Measurements from ENCODE around the gene MT1M.
A peak's percentile ranks its signal among the peaks of the same experiment; 100 is the strongest.
"Not testable (repeated sequence)": the region's sequence is repeated elsewhere in the genome, so short reads cannot be mapped to it uniquely, and the experiment has no call there.

Gene MT1M

GRCh38 chr16:56653218-56653617 lies 20.8 kb downstream of the MT1M start:
- no peak for DNase-seq

DNA sequence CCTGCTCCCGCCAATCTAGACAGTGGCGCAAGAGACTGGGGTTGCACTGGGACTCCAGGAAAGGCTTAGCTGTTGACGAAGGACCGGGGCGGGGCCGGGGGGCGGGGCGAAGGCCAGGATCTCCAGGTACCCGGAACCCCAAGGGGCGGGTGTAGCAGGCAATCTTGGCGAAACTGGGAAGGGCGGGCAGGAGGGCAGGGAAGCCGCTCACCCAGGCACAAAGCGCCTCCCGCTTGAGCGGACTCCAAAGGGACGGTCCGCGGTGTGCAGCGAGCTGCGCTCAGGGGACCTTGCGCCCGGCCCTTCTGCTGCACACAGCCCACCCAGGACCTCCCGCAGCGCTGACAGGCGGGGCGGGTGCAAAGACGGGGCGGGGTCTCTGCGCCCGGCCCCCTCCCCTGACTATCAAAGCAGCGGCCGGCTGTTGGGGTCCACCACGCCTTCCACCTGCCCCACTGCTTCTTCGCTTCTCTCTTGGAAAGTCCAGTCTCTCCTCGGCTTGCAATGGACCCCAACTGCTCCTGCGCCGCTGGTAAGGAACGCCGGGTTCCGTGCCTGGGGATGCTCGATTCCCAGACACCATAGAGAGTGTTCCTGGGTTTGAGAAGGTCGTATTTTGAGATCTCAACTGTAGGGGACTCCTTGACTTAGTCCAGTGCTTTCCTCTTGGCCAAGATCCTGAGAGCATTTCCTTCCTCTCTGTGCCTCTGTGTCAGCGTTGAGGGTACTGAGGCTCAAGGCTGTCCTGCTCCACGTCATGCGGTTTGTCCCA lies 25.3 kb downstream of the MT1M start, which contains the start of gene MT1F:
Gene MT1F (plus strand): TSS at position 405 of the 772 bp plus-strand sequence. CDS start 100 bp downstream, at position 505.
- DNase-seq = peak; percentile 60

- DNase-seq = no peak
Observed at GRCh38 chr16:56658327-56658875, 25.9 kb downstream of the MT1M start.

DNA sequence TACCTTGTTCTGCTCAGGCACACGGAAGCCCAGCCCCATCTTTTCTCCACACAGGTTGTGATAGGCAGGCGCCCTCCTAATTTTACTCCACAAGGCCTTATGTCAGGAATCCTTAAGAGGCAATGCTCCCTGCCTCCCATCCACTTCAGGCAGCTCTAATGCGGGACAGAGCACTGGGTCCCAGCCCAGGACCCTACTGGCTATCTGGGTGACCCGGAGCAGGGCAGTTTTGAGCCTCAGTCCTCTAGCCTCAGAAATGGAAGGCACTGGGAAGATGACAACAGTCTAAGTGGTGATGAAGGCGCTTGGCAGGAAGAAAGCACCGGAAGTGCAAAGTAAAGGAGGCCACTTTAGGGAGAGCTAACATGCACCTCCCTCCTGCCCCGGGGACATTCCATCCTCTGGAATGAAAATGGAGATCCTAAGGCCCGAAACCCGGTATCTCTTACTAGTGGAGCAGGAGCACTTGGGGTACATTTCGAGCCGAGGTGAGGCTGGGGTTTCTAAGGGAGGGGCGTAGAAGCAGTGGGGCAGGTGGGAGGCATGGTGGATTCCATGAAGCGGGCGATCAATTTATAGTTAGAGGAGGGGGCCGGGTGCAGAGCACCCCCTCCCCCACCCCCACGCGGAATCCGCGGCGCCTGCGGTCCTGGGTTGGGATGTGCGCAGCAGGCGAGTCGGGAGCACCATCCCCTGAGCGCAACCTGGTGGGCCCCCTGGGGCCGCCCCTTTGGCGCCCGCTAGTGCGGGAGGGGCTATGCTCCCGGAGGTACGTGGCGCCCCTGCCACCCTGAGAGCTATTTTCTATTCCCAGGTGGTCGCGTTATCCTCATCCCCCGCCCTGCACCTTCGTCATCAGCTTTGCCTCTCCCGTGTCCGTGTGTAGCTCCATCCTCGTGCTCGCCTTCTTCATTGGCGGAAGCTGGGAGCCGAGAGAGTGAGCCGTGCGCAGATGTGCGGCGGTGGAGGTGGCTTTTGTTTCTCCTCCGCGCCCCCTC lies 30.2 kb downstream of the MT1M start:
- no peak for DNase-seq

DNA sequence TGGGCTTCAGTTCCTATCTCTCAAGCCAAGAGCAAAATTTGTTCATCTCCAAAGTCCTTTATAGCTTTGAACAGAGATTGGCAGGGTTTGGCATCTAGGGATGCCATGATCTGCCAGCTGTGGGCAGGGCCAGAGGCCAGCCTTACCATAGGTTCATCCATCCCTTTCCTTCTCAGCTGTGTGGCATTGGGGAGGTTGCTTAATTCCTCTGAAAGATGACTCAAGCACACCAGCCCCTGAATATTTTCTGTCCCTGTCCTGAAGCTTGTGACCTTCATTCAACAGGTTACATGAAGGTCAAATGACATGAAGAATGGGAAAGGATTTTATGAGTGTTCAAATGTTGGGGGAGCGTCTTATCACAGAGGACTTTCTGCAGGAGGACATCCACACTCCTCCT lies 32.0 kb downstream of the MT1M start:
- no peak for DNase-seq

DNA sequence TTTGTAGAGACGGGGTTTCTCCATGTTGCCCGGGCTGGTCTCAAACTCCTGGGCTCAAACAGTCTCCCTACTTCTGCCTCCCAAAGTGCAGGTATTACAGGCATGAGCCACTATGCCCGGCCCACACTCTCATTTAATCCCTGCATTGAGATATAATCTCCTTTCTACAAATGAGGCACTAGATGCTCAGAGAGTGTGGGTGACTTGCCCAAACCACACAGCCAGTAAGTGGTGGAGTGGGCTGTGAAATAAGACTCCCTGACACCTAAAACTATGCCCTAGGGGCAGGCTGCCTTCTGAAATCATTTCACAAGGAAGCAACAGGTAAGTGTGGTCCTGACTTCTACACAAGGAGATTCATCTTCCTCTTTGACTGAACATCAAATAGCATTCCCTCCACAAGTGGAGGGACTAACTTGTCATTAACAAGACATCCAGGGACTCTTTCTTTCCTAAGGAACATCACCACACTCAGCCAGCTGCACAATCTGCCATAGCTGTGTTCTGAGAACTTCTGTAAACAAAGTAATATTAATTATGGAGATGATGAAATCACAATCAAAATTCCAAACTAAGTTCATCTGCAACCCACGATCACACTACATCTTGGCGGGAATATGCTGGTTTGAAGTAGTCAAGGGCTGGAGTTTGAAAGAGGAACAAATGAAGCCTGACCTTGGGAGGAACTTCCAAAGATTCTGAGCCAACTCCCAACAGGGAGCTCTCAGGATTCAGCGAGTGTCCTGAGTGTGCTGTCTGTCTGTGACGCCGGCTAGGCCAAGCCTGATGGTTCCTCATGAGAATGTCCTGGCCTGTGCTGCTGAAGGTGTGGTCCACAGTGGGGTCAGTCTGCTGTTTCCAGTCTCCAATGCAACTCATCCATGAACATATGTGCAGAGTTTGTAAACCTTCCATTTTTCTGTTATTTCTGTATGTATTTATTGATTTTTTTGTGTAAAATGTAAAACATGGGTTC lies 33.1 kb downstream of the MT1M start:
- DNase-seq = not testable (repeated sequence)

GRCh38 chr16:56667581-56668571 lies 35.4 kb downstream of the MT1M start, which contains the start of gene MT1G:
TSS of gene MT1G (minus strand) at chr16:56668065. CDS start at chr16:56667993, 72 bp downstream.
- DNase-seq = no peak

DNA sequence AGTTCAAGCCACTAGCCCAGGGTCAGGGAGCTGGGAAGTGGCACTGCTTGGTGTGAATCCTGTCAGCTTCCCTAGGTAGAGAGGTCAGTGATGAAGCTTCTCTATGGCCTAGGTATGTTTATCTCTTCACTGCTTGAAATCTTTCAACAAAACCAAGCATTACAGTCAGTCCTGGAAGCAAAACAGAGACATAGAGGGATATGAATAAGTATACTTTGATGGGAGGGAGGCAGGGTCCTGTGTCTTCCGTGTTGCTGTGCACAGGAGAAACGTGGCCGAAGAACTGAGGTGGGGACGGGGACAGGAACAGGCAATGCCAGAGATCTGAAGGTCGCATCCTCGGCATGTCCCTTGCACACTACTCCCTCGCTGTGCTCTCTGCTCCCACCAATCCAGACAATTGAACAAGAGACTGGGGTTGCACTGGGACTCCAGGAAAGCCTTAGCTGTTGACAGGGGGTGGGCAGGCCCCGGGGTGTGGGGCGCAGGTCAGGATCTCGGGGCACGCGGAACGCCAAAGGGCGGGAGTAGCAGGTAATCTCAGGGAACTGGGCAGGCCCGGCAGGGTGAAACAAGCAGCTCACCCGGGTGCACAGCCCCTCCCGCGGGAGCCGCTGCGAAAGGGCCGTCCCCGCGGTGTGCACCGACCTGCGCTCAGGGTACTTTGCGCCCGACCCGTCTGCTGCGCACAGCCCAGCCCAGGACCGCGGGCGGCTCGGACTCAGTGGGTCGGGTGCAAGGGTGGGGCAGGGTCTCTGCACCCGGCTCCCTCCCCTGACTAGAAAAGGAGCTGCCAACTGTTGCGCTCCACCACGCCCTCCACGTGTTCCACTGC lies 36.8 kb downstream of the MT1M start, which contains the start of gene MT1H:
Gene MT1H (plus strand): TSS at position 810 of the 835 bp plus-strand sequence. CDS start 71 bp downstream, outside the sequence.
- DNase-seq = no peak

DNA sequence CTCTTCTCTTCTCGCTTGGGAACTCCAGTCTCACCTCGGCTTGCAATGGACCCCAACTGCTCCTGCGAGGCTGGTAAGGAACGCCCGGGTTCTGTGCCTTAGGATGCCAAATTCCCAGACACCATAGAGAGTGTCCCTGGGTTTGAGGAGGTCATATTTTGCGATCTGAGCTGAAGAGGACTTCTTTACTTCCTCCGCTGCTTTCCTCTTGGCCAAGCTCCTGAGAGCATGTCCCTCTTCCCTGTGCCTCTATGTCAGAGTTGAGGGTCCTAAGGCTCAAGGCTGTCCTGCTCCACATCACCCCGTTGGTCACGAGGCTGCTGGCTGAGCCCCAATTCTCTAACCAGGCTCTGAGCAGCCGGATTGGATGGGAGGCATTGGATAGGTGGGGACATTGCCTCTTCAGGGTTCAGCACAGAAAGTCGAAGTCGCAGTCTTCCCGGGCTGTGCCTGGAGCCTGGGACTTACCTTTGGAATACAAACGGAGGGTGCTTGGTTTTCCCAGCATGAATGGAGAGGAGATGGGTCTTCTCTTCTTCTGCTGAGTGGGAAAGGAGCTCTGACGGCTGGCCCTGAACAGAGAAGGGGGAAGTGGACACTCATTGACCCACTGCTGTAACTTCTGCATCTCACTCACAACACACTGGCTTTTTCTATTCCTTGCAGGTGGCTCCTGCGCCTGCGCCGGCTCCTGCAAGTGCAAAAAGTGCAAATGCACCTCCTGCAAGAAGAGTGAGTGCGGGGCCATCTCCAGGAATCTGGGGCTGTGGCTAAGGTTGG lies 37.6 kb downstream of the MT1M start:
- DNase-seq = no peak

DNA sequence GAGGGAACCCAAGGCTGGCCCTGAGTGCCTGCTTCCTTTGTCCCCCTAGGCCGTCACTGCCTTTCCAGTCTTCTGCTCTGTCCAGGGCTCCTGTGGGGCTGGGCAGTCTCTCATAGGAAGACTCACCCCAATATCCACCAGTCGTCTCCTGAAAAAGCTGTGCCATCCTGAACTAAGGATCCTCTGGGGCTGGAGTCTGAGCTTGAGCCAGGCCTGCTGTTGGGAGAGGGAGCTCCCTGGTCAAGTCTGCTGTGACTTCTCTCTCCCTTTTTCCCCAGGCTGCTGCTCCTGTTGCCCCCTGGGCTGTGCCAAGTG lies 38.1 kb downstream of the MT1M start:
- no peak for DNase-seq

- not testable (repeated sequence) for DNase-seq
Observed at GRCh38 chr16:56671691-56672090, 39.2 kb downstream of the MT1M start.

DNA sequence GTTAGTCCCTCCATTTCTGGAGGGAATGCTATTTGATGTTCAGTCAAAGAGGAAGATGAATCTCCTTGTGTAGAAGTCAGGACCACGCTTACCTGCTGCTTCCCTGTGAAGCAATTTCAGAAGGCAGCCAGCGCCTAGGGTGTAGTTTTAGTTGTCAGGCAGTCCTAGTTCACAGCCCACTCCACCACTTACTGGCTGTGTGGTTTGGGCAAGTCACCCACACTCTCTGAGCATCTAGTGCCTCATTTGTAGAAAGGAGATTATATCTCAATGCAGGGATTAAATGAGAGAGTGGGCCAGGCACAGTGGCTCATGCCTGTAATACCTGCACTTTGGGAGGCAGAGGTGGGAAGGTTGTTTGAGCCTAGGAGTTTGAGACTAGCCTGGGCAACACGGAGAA lies 39.7 kb downstream of the MT1M start:
- DNase-seq = not testable (repeated sequence)

- DNase-seq = no peak
Observed at GRCh38 chr16:56672761-56673536, 40.5 kb downstream of the MT1M start.

GRCh38 chr16:56673921-56674320 lies 41.5 kb downstream of the MT1M start:
- no peak for DNase-seq

GRCh38 chr16:56674570-56674969 lies 42.1 kb downstream of the MT1M start:
- not testable (repeated sequence) for DNase-seq

GRCh38 chr16:56675685-56676210 lies 43.3 kb downstream of the MT1M start:
- peak; percentile 33 for DNase-seq

DNA sequence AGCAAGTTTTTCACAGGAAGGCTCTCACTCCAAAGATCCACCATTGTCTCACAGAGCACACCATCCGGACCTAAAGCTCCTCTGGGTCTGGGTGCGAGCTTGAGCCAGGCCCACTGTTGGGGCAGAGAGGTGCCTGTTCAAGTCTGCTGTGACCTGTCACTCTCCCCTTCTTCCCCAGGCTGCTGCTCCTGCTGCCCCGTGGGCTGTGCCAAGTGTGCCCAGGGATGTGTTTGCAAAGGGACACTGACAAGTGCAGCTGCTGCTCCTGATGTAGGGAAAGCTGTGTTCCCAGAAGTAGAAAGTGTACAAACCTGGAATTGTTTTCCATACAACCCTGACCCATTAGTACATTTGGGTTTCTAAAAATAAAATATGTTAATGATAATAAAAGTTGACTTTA lies 45.0 kb downstream of the MT1M start:
- no peak for DNase-seq
